ENCODE results near the gene CDSN. TPM values are rescaled to one million over a fixed set of nuclear protein-coding genes. Genes with fewer than 3 reads are reported as not detected.

Gene CDSN
- total RNA-seq, 1 donor = not detected

GRCh38 chr6:31156641-31157040 lies 36.4 kb upstream of the CDSN start:
- TF ChIP-seq CTCF (IDR thresholded peaks at IDR 0.05; ENCODE audit: insufficient read depth, low read length) = no peak
- H3K4me3 ChIP-seq (ENCODE audit: low read depth, low read length) = no peak overlapping the region
- DNase-seq (ENCODE audit: low read depth) = no peak

- no peak for TF ChIP-seq CTCF (IDR thresholded peaks at IDR 0.05; ENCODE audit: insufficient read depth, low read length)
- DNase-seq (ENCODE audit: low read depth) = no peak
- H3K4me3 ChIP-seq (ENCODE audit: low read depth, low read length) = no peak overlapping the region
Observed at GRCh38 chr6:31154436-31154835, 34.2 kb upstream of the CDSN start.

- no peak for TF ChIP-seq CTCF (IDR thresholded peaks at IDR 0.05; ENCODE audit: insufficient read depth, low read length)
- no peak overlapping the region for H3K4me3 ChIP-seq (ENCODE audit: low read depth, low read length)
- no peak for DNase-seq (ENCODE audit: low read depth)
Observed at GRCh38 chr6:31152781-31153180, 32.5 kb upstream of the CDSN start.

GRCh38 chr6:31149827-31150447 lies 29.7 kb upstream of the CDSN start:
- TF ChIP-seq CTCF (IDR thresholded peaks at IDR 0.05; ENCODE audit: insufficient read depth, low read length) = no peak
- H3K4me3 ChIP-seq (ENCODE audit: low read depth, low read length) = no peak overlapping the region
- DNase-seq (ENCODE audit: low read depth) = no peak

GRCh38 chr6:31145386-31145785 lies 25.1 kb upstream of the CDSN start:
- DNase-seq (ENCODE audit: low read depth) = no peak
- no peak overlapping the region for H3K4me3 ChIP-seq (ENCODE audit: low read depth, low read length)
- no peak for TF ChIP-seq CTCF (IDR thresholded peaks at IDR 0.05; ENCODE audit: insufficient read depth, low read length)

GRCh38 chr6:31144970-31145340 lies 24.7 kb upstream of the CDSN start:
- no peak for TF ChIP-seq CTCF (IDR thresholded peaks at IDR 0.05; ENCODE audit: insufficient read depth, low read length)
- DNase-seq (ENCODE audit: low read depth) = no peak
- H3K4me3 ChIP-seq (ENCODE audit: low read depth, low read length) = no peak overlapping the region

All from fibroblast of the aortic adventitia (primary cell).